ENCODE data around the gene NFKB1. TPM values are rescaled to one million over a fixed set of nuclear protein-coding genes. Genes with fewer than 3 reads are reported as not detected.
A peak's percentile ranks its signal among the peaks of the same experiment; 100 is the strongest.

Gene NFKB1
- total and polyA plus RNA-seq, 9 of the 15 experiments (the other 6 are each of a cell fraction or from before 2014, with no cell fraction given), result 2.4 to 14.5 (median 10.3) TPM

DNA sequence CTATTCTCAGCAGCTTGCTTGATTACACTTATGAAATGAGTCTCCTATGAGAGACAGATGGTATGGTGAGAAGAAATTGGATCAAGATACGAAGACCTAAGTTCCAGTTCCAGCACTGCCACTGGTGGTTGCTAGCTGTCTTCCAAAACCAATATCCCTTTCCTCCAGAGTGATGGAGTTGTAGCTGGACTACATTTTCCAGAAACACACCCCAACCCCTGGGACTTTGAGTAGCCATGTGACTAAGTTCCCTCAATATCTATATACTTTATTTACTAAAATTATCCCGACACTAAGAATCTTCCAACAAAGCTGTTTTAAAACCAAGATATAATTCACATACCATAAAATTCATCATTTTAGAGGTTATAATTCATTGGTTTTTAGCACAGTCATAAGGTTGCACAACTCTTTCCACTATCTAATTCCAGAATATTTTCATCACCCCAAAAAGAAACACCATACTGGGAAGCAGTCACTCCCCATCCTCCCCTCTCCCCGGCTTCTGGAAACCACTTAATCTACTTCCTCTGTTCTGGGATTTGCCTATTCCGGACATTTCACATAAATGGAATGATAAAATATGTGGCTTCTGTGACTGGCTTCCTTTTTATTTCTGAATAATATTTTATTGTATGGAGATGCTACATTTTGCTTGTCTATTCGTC lies 141.6 kb downstream of the NFKB1 start:
- Histone ChIP-seq H2AFZ (ENCODE audit: low read depth, low read length) (no peak overlapping the region), H3K27ac (ENCODE audit: extremely low read depth, low read depth, low read length) (no peak overlapping the region), H3K9ac (ENCODE audit: insufficient read depth in 1 of 2, low read depth in 2 of 2, low read length in 2 of 2) (no peak overlapping the region), H3K9me3 (replicated peaks; ENCODE audit: control insufficient read depth, insufficient read depth, low read depth, low read length) (no peaks in the 10 kb centered on the region), H3K4me2 (ENCODE audit: insufficient read depth, low read length) (no peak overlapping the region), H3K36me3 (ENCODE audit: control insufficient read depth, insufficient read depth, low read length) (0 out of 3 replicates have a peak, but pooled peaks cover 4% of the 10 kb centered on the region), H3K79me2 (ENCODE audit: control insufficient read depth, insufficient read depth, low read length) (no peaks in the 10 kb centered on the region), H3K4me1 (replicated peaks in 1 of 2; ENCODE audit: control insufficient read depth in 2 of 2, insufficient read depth in 2 of 2, low read length in 2 of 2) (no peaks in the 10 kb centered on the region), H3K4me3 (no peak overlapping the region), H3K9me1 (ENCODE audit: control insufficient read depth, insufficient read depth, low read length) (no peaks in the 10 kb centered on the region), H4K20me1 (replicated peaks; ENCODE audit: control insufficient read depth, insufficient read depth, low read length) (no peaks in the 10 kb centered on the region), H3K27me3 (ENCODE audit: control insufficient read depth in 2 of 2, insufficient read depth in 2 of 2, low read length in 2 of 2) (no peaks in the 10 kb centered on the region)
- in situ Hi-C loops (cut with MboI), result no loop called here
- DNase-seq (ENCODE audit: extremely low read depth in 1 of 4, low spot score in 3 of 4) (no peak), FAIRE-seq (no peak), ATAC-seq (no peak)
- ChIA-PET CTCF (ENCODE audit: low intra/inter-chr PET ratio) (no interaction called here), POLR2A (no interaction called here)
- no TSS peak for BruUV-seq (replicated peaks)
- intact Hi-C loops (cut with micrococcal nuclease), result no loop called here
- WGBS (ENCODE audit: insufficient coverage, low coverage, missing lambda C conversion rate), result 64% methylated on average over 5 of the region's 5 CpGs
- peak; percentile 47 for TF ChIP-seq CEBPB (tag; IDR thresholded peaks at IDR 0.05)
- TF ChIP-seq, protein P1, sequence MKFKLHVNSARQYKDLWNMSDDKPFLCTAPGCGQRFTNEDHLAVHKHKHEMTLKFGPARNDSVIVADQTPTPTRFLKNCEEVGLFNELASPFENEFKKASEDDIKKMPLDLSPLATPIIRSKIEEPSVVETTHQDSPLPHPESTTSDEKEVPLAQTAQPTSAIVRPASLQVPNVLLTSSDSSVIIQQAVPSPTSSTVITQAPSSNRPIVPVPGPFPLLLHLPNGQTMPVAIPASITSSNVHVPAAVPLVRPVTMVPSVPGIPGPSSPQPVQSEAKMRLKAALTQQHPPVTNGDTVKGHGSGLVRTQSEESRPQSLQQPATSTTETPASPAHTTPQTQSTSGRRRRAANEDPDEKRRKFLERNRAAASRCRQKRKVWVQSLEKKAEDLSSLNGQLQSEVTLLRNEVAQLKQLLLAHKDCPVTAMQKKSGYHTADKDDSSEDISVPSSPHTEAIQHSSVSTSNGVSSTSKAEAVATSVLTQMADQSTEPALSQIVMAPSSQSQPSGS (CRISPR knock-in tag; IDR thresholded peaks at IDR 0.05), result no peak

DNA sequence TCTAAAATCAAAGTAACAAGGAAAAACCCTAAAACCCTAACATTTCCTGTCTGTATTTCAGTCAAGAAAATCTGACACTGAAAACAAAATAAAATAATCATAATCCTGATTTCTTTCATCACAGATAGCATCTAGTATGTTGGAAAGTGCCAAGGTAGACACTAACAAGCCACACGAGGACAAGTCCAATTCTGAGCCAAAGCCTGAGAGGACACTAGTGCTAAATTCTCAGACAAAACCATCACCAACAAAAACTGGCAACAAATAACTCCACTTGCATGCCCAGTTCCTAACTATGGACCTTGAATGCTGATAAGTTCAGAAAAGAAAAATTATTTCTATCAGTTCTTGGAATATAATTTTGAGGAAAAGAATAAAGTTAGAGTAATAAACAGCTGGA lies 146.0 kb downstream of the NFKB1 start:
- BruUV-seq (replicated peaks), result no TSS peak
- ChIA-PET CTCF (ENCODE audit: low intra/inter-chr PET ratio) (no interaction called here), POLR2A (no interaction called here)
- in situ Hi-C loops (cut with MboI) (no loop called here), intact Hi-C loops (cut with micrococcal nuclease) (no loop called here)
- Histone ChIP-seq H3K27me3 (ENCODE audit: control insufficient read depth in 2 of 2, insufficient read depth in 2 of 2, low read length in 2 of 2) (no peaks in the 10 kb centered on the region), H3K9ac (ENCODE audit: insufficient read depth in 1 of 2, low read depth in 2 of 2, low read length in 2 of 2) (no peak overlapping the region), H3K79me2 (ENCODE audit: control insufficient read depth, insufficient read depth, low read length) (no peaks in the 10 kb centered on the region), H3K27ac (ENCODE audit: extremely low read depth, low read depth, low read length) (no peak overlapping the region), H3K36me3 (ENCODE audit: control insufficient read depth, insufficient read depth, low read length) (peaks cover 10% of the 10 kb centered on the region; the same call in 1 of the 3 replicates), H3K9me1 (ENCODE audit: control insufficient read depth, insufficient read depth, low read length) (no peaks in the 10 kb centered on the region), H3K4me3 (no peak overlapping the region), H3K9me3 (replicated peaks; ENCODE audit: control insufficient read depth, insufficient read depth, low read depth, low read length) (no peaks in the 10 kb centered on the region), H3K4me1 (replicated peaks in 1 of 2; ENCODE audit: control insufficient read depth in 2 of 2, insufficient read depth in 2 of 2, low read length in 2 of 2) (no peaks in the 10 kb centered on the region), H2AFZ (ENCODE audit: low read depth, low read length) (no peak overlapping the region), H3K4me2 (ENCODE audit: insufficient read depth, low read length) (no peak overlapping the region), H4K20me1 (replicated peaks; ENCODE audit: control insufficient read depth, insufficient read depth, low read length) (no peaks in the 10 kb centered on the region)
- DNase-seq (ENCODE audit: extremely low read depth in 1 of 4, low spot score in 3 of 4), result no peak
- WGBS (ENCODE audit: insufficient coverage, low coverage, missing lambda C conversion rate), result 7% methylated on average over 1 of the region's 1 CpG
- FAIRE-seq, result no peak
- no peak for ATAC-seq
- no peak for TF ChIP-seq JUN (IDR thresholded peaks at IDR 0.05; ENCODE audit: borderline replicate concordance, low read depth, low read length)
- TF ChIP-seq JUN (CRISPR knock-in tag; IDR thresholded peaks at IDR 0.05; ENCODE audit: borderline replicate concordance), result no peak
- TF ChIP-seq, protein P2, sequence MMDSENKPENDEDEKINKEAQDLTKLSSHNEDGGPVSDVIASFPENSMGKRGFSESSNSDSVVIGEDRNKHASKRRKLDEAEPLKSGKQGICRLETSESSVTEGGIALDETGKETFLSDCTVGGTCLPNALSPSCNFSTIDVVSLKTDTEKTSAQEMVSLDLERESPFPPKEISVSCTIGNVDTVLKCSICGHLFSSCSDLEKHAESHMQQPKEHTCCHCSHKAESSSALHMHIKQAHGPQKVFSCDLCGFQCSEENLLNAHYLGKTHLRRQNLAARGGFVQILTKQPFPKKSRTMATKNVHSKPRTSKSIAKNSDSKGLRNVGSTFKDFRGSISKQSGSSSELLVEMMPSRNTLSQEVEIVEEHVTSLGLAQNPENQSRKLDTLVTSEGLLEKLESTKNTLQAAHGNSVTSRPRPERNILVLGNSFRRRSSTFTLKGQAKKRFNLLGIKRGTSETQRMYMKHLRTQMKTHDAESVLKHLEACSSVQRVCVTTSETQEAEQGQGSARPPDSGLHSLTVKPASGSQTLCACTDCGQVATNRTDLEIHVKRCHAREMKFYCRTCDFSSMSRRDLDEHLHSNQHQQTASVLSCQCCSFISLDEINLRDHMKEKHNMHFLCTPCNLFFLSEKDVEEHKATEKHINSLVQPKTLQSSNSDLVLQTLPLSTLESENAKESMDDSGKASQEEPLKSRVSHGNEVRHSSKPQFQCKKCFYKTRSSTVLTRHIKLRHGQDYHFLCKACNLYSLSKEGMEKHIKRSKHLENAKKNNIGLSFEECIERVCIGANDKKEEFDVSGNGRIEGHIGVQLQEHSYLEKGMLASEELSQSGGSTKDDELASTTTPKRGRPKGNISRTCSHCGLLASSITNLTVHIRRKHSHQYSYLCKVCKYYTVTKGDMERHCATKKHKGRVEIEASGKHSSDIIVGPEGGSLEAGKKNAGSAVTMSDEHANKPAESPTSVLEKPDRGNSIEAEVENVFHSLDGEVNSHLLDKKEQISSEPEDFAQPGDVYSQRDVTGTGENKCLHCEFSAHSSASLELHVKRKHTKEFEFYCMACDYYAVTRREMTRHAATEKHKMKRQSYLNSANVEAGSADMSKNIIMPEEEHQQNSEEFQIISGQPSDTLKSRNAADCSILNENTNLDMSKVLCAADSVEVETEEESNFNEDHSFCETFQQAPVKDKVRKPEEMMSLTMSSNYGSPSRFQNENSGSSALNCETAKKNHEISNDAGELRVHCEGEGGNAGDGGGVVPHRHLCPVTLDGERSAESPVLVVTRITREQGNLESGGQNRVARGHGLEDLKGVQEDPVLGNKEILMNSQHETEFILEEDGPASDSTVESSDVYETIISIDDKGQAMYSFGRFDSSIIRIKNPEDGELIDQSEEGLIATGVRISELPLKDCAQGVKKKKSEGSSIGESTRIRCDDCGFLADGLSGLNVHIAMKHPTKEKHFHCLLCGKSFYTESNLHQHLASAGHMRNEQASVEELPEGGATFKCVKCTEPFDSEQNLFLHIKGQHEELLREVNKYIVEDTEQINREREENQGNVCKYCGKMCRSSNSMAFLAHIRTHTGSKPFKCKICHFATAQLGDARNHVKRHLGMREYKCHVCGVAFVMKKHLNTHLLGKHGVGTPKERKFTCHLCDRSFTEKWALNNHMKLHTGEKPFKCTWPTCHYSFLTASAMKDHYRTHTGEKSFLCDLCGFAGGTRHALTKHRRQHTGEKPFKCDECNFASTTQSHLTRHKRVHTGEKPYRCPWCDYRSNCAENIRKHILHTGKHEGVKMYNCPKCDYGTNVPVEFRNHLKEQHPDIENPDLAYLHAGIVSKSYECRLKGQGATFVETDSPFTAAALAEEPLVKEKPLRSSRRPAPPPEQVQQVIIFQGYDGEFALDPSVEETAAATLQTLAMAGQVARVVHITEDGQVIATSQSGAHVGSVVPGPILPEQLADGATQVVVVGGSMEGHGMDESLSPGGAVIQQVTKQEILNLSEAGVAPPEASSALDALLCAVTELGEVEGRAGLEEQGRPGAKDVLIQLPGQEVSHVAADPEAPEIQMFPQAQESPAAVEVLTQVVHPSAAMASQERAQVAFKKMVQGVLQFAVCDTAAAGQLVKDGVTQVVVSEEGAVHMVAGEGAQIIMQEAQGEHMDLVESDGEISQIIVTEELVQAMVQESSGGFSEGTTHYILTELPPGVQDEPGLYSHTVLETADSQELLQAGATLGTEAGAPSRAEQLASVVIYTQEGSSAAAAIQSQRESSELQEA (IDR thresholded peaks at IDR 0.05; ENCODE audit: low read depth), result no peak
- TF ChIP-seq KLF10 (CRISPR knock-in tag; IDR thresholded peaks at IDR 0.05), result no peak

Measured in K562 (cell line).